GM12878 (cell line): ENCODE results near the gene IFNK. TPM values are rescaled to one million over a fixed set of nuclear protein-coding genes. Genes with fewer than 3 reads are reported as not detected.

ENCODE experiments used
- ATAC-seq: fragments of 200-7000 bp; cut with Tn5 transposase; 3 replicates; pipeline ENCODE4 v1.9.1; 2020; ENCODE audit warnings: mild to moderate bottlenecking, moderate library complexity
- BruUV-seq: library from RNA; stranded (reverse); fragments of 400-500 nt; replicated peaks from 2 replicates; lab custom pipeline; 2021; lab: Mats Ljungman, UMichigan
- CTCF ChIA-PET: fragments of 300-600 bp; sonication (Branson Sonifier 250); formaldehyde crosslinking; extraction: SDS; loops from one replicate; lab custom pipeline; 2021; ENCODE audit warnings: inconsistent platforms; lab: Yijun Ruan, JAX
- POLR2A ChIA-PET: fragments of 350-600 bp; formaldehyde crosslinking; extraction: SDS; loops from one replicate; lab custom pipeline; 2021; ENCODE audit warnings: inconsistent platforms; lab: Charles Lee
- RAD21 ChIA-PET: fragments of 300-600 bp; sonication (Branson Sonifier 250); formaldehyde crosslinking; loops from one replicate; lab custom pipeline; 2023; ENCODE audit warnings: antibody characterized with exemption; ENCODE audit not compliant: unreplicated experiment; lab: Charles Lee
- SMC1A ChIA-PET: fragments of 300-600 bp; sonication (Branson Sonifier 250); formaldehyde crosslinking; loops from one replicate; lab custom pipeline; 2023; ENCODE audit not compliant: unreplicated experiment, uncharacterized antibody; lab: Charles Lee
- DNase-seq: peaks from one replicate; pipeline ENCODE4 v3.0.0-alpha.2; 2011; ENCODE audit warnings: low read depth, low spot score
- FAIRE-seq: peaks from 3 replicates; lab custom pipeline; 2011; peaks lifted over from hg19 to GRCh38; lab: Jason Lieb, UNC
- H2AFZ ChIP-seq: 2 replicates; pipeline ENCODE4 v1.6.0; 2011; ENCODE audit warnings: low read depth, low read length, control low read depth; ENCODE audit not compliant: control insufficient read depth
- H3K27ac ChIP-seq: 2 replicates; pipeline ENCODE4 v1.5.1; 2011; ENCODE audit warnings: control low read depth; ENCODE audit not compliant: control insufficient read depth, insufficient read depth
- H3K27me3 ChIP-seq, 2 experiments: replicated peaks in 1 of 2; 2 replicates each; pipeline versions ENCODE4 v1.6.0 to v1.6.1; 2011; ENCODE audit warnings: low read length in 1 of 2; ENCODE audit not compliant: control insufficient read depth in 2 of 2, insufficient read depth in 2 of 2
- H3K36me3 ChIP-seq, 2 experiments: 2 replicates each; pipeline ENCODE4 v1.5.1; 2011; ENCODE audit warnings: low read length in 1 of 2; ENCODE audit not compliant: control insufficient read depth in 2 of 2, insufficient read depth in 2 of 2
- H3K4me1 ChIP-seq: 2 replicates; pipeline ENCODE4 v1.6.1; 2011; ENCODE audit warnings: mild to moderate bottlenecking, low read length, moderate library complexity, mixed read lengths; ENCODE audit not compliant: control insufficient read depth, insufficient read depth
- H3K4me2 ChIP-seq: 2 replicates; pipeline ENCODE4 v1.6.0; 2011; ENCODE audit warnings: control low read depth; ENCODE audit not compliant: control insufficient read depth, insufficient read depth
- H3K4me3 ChIP-seq: fragments of 200-600 bp; sonication (generic); 2 replicates; pipeline ENCODE4 v1.5.1; 2016
- H3K79me2 ChIP-seq: 2 replicates; pipeline ENCODE4 v1.6.0; 2011; ENCODE audit warnings: low read length; ENCODE audit not compliant: control insufficient read depth, insufficient read depth
- H3K9ac ChIP-seq: 2 replicates; pipeline ENCODE4 v1.8.0; 2011; ENCODE audit warnings: low read length, control low read depth, mixed read lengths; ENCODE audit not compliant: control insufficient read depth, insufficient read depth
- H3K9me3 ChIP-seq: replicated peaks from 3 replicates; pipeline ENCODE4 v1.5.1; 2011; ENCODE audit warnings: mild to moderate bottlenecking, low read length; ENCODE audit not compliant: control insufficient read depth, insufficient read depth
- H4K20me1 ChIP-seq: 2 replicates; pipeline ENCODE4 v1.6.0; 2011; ENCODE audit not compliant: control insufficient read depth, insufficient read depth
- BHLHE40 ChIP-seq, 2 experiments: fragments of 450-650 bp in 1 of 2; IDR thresholded peaks; 2 replicates each; pipeline ENCODE4 v1.6.1; 2011 to 2017; ENCODE audit warnings: low read depth in 2 of 2, borderline replicate concordance in 1 of 2, improper control_type of control experiment in 1 of 2, low read length in 1 of 2, mild to moderate bottlenecking in 1 of 2
- CBX5 ChIP-seq: sonication (generic); IDR thresholded peaks from 2 replicates; pipeline ENCODE4 v1.6.1; 2016; ENCODE audit warnings: low read depth, moderate library complexity, mild to moderate bottlenecking, inconsistent platforms
- HDAC6 ChIP-seq: fragments of 200-600 bp; sonication (generic); IDR thresholded peaks from one replicate; pipeline ENCODE4 v1.8.0; 2017; ENCODE audit warnings: antibody characterized with exemption; ENCODE audit not compliant: unreplicated experiment
- LARP7 ChIP-seq: fragments of 450-650 bp; IDR thresholded peaks from 2 replicates; pipeline ENCODE4 v1.6.1; 2017; ENCODE audit warnings: mild to moderate bottlenecking
- NR2F1 ChIP-seq: fragments of 450-650 bp; conservative IDR thresholded peaks from 2 replicates; pipeline ENCODE4 v1.6.1; 2017; ENCODE audit warnings: mild to moderate bottlenecking
- SRF ChIP-seq, 2 experiments: IDR thresholded peaks; 2 replicates each; pipeline ENCODE4 v1.6.1; 2011; ENCODE audit warnings: low read depth in 2 of 2, low read length in 2 of 2, mild to moderate bottlenecking in 1 of 2, moderate library complexity in 1 of 2
- ZBED1 ChIP-seq: IDR thresholded peaks from 2 replicates; pipeline ENCODE4 v1.6.1; 2016; ENCODE audit warnings: borderline replicate concordance
- ZNF207 ChIP-seq: fragments of 450-650 bp; IDR thresholded peaks from 2 replicates; pipeline ENCODE4 v1.6.1; 2014; ENCODE audit warnings: antibody characterized with exemption, mild to moderate bottlenecking, borderline replicate concordance
- ZSCAN29 ChIP-seq: fragments of 450-650 bp; IDR thresholded peaks from 2 replicates; pipeline ENCODE4 v1.6.1; 2017; ENCODE audit warnings: mild to moderate bottlenecking, moderate library complexity
- WGBS: methylation state at CpG from one replicate; pipeline ENCODE4 v1.1.6; 2016; ENCODE audit warnings: low lambda C conversion rate; ENCODE audit not compliant: insufficient replicate concordance, insufficient coverage; ENCODE audit errors: missing lambda C conversion rate; 5-methylcytosine and 5-hydroxymethylcytosine counted together
- in situ Hi-C: fragments of 300-500 bp; cut with MboI; formaldehyde crosslinking; loops from 9 replicates; pipeline ENCODE4 v1.14.3; 2018; ENCODE audit warnings: mixed read lengths
- intact Hi-C: fragments of 100-400 bp; cut with micrococcal nuclease; formaldehyde crosslinking; loops from one replicate; pipeline ENCODE4 v1.14.2; 2022; ENCODE audit not compliant: unreplicated experiment
- polyA plus RNA-seq, 11 experiments: library from polyadenylated mRNA; depleted of rRNA in 4 of 11; unstranded in 6 of 11; stranded (reverse) in 5 of 11; fragments of >200 nt; fragmentation: Nextera tagmentation in 4 of 11; fragmentation: Illumina TruSeq in 1 of 11; extraction: Ambion mirVana in 4 of 11; extraction: Trizol in 1 of 11; gene quantifications; 1 replicate in 1 of 11; 2 replicates in 10 of 11; pipeline versions ENCODE4 v1.2.1 to v1.2.3, GENCODE V29; 2011 to 2016; ENCODE audit warnings: inconsistent platforms in 2 of 11, missing spikeins in 2 of 11, low read depth in 1 of 11
- total RNA-seq, 4 experiments: library from RNA; depleted of rRNA in 3 of 4; stranded (reverse); fragments of >200 nt in 3 of 4; fragmentation: Illumina TruSeq in 1 of 4; extraction: Trizol in 1 of 4; gene quantifications; 2 replicates each; pipeline versions ENCODE4 v1.2.1 to v1.2.3, GENCODE V29; 2013 to 2021
- TF ChIP-seq, protein P1 (sequence below): fragments of 450-650 bp; IDR thresholded peaks from 2 replicates; pipeline ENCODE4 v1.6.1; 2017; ENCODE audit warnings: mild to moderate bottlenecking, moderate library complexity
- TF ChIP-seq, protein P2 (sequence below): fragments of 450-650 bp; IDR thresholded peaks from 2 replicates; pipeline ENCODE4 v1.6.1; 2016; ENCODE audit warnings: mild to moderate bottlenecking, moderate library complexity, borderline replicate concordance

Gene IFNK
- total and polyA plus RNA-seq, 10 of the 15 experiments (the other 5 are each of a cell fraction or from before 2014, with no cell fraction given) = 0.06 TPM; not detected in 9

DNA sequence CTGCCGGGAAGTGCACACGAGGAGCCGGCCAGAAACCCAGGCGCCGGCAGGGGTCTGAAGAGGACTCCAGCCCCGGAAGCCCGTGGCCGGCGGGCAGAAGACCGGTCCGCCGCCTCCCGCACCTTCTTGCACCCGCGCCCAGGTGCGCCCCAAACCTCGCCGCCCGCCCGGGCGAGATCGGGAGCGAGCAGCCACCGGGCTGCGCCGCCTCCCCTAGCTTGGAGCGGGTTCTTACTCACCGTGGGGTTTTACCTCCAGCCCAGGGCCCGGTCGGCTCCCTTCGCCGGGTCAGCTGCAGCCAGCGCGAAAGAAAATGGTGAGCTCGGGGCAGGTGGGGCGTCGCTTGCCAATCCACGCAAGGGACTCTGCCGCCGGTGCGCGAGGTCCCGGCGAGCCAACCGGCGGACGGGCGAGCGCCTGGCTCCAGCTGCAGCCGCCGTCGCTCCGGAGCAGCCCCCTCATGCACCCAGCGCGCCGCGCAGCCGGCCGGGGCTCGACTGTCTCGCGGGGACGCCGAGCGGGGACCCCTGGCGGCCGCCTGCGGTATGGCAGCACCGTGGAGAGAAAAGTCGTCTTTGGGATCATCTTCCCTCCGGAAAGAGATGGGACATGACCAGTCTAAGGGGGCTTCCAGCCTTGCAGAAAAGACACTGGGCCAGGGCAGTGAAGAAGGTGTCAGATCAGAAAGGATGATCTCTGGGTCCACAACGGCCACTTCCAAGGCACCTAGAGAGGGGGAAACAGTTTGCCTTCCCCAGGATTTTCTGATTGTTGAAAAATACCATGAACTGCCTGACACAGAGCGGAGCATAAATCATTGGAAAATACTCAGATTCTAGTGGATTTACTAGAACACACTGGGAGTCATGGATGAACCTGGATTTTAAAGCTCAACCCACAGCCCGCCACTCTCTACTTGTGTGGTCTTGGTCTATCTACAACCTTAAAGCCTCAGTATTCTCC lies 5.5 kb downstream of the IFNK start, which contains the start of gene MOB3B:
TSS of gene MOB3B (minus strand) at position 499 of the 963 bp plus-strand sequence. CDS start 74,264 bp downstream, outside the sequence.
- Histone ChIP-seq H3K27me3 (no peaks in the 10 kb centered on the region), H3K27ac (peak within 1 kb of the TSS; percentile 33; the same call in 1 of the 2 replicates), H3K4me3 (peak within 1 kb of the TSS; percentile 85), H3K4me2 (peak within 1 kb of the TSS; percentile 78), H2AFZ (peak within 1 kb of the TSS; percentile 80), H3K4me1 (no peaks in the 10 kb centered on the region; the same call in none of the 2 replicates), H3K79me2 (no peaks in the 10 kb centered on the region), H3K9ac (peak within 1 kb of the TSS; percentile 66), H4K20me1 (no peaks in the 10 kb centered on the region), H3K36me3 (no peaks in the 10 kb centered on the region), H3K9me3 (no peaks in the 10 kb centered on the region)
- POLR2A ChIA-PET = interaction anchor here (0.7 to 4.3 kb wide), 2 partner anchors 10 to 193 kb away, joined by 3 to 21 read pairs; no protein-coding TSS in a partner anchor
- CTCF ChIA-PET = interaction anchor here (0.6 to 7.9 kb wide), 27 partner anchors 11 to 202 kb away, joined by 3 to 116 read pairs (median 5); no protein-coding TSS in a partner anchor
- ATAC-seq (peak; percentile 85), DNase-seq (no peak), FAIRE-seq (peak; percentile 62)
- RAD21 ChIA-PET = interaction anchor here (0.7 to 5.9 kb wide), 14 partner anchors 10 to 196 kb away, joined by 3 to 97 read pairs (median 4); no protein-coding TSS in a partner anchor
- SMC1A ChIA-PET = interaction anchor here (0.6 to 11.1 kb wide), 22 partner anchors 9 to 218 kb away, joined by 3 to 89 read pairs (median 5); no protein-coding TSS in a partner anchor
- in situ Hi-C loops (loop anchor here (5.0 kb wide), 1 partner anchor 197 kb away; no protein-coding TSS in a partner anchor), intact Hi-C loops (loop anchor here (1.0 to 5.0 kb wide), 4 partner anchors 87 to 196 kb away; no protein-coding TSS in a partner anchor)
- WGBS = 2% methylated on average over 74 of the region's 74 CpGs
- no TSS peak for BruUV-seq
- TF ChIP-seq, protein P1, sequence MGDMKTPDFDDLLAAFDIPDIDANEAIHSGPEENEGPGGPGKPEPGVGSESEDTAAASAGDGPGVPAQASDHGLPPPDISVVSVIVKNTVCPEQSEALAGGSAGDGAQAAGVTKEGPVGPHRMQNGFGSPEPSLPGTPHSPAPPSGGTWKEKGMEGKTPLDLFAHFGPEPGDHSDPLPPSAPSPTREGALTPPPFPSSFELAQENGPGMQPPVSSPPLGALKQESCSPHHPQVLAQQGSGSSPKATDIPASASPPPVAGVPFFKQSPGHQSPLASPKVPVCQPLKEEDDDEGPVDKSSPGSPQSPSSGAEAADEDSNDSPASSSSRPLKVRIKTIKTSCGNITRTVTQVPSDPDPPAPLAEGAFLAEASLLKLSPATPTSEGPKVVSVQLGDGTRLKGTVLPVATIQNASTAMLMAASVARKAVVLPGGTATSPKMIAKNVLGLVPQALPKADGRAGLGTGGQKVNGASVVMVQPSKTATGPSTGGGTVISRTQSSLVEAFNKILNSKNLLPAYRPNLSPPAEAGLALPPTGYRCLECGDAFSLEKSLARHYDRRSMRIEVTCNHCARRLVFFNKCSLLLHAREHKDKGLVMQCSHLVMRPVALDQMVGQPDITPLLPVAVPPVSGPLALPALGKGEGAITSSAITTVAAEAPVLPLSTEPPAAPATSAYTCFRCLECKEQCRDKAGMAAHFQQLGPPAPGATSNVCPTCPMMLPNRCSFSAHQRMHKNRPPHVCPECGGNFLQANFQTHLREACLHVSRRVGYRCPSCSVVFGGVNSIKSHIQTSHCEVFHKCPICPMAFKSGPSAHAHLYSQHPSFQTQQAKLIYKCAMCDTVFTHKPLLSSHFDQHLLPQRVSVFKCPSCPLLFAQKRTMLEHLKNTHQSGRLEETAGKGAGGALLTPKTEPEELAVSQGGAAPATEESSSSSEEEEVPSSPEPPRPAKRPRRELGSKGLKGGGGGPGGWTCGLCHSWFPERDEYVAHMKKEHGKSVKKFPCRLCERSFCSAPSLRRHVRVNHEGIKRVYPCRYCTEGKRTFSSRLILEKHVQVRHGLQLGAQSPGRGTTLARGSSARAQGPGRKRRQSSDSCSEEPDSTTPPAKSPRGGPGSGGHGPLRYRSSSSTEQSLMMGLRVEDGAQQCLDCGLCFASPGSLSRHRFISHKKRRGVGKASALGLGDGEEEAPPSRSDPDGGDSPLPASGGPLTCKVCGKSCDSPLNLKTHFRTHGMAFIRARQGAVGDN = 0 out of 2 replicates have a peak, but pooled peaks have one; percentile 39
- TF ChIP-seq SRF (IDR thresholded peaks at IDR 0.05; ENCODE audit: low read depth in 2 of 2, low read length in 2 of 2) = no peak
- 0 out of 2 replicates have a peak, but pooled peaks have one; percentile 48 for TF ChIP-seq CBX5
- TF ChIP-seq HDAC6 = peak; percentile 57
- TF ChIP-seq ZSCAN29 = no peak
- TF ChIP-seq, protein P2, sequence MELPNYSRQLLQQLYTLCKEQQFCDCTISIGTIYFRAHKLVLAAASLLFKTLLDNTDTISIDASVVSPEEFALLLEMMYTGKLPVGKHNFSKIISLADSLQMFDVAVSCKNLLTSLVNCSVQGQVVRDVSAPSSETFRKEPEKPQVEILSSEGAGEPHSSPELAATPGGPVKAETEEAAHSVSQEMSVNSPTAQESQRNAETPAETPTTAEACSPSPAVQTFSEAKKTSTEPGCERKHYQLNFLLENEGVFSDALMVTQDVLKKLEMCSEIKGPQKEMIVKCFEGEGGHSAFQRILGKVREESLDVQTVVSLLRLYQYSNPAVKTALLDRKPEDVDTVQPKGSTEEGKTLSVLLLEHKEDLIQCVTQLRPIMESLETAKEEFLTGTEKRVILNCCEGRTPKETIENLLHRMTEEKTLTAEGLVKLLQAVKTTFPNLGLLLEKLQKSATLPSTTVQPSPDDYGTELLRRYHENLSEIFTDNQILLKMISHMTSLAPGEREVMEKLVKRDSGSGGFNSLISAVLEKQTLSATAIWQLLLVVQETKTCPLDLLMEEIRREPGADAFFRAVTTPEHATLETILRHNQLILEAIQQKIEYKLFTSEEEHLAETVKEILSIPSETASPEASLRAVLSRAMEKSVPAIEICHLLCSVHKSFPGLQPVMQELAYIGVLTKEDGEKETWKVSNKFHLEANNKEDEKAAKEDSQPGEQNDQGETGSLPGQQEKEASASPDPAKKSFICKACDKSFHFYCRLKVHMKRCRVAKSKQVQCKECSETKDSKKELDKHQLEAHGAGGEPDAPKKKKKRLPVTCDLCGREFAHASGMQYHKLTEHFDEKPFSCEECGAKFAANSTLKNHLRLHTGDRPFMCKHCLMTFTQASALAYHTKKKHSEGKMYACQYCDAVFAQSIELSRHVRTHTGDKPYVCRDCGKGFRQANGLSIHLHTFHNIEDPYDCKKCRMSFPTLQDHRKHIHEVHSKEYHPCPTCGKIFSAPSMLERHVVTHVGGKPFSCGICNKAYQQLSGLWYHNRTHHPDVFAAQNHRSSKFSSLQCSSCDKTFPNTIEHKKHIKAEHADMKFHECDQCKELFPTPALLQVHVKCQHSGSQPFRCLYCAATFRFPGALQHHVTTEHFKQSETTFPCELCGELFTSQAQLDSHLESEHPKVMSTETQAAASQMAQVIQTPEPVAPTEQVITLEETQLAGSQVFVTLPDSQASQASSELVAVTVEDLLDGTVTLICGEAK = no peak
- TF ChIP-seq LARP7 = peak; percentile 88
- peak in 1 of 2 experiments; percentile 30; a peak in 1 of 4 replicates for TF ChIP-seq BHLHE40 (IDR thresholded peaks at IDR 0.05; ENCODE audit: borderline replicate concordance in 1 of 2, low read depth in 2 of 2, low read length in 1 of 2)
- TF ChIP-seq ZNF207 = peak; percentile 27; the same call in 1 of the 2 replicates
- TF ChIP-seq NR2F1 = peak; percentile 54; the same call in 1 of the 2 replicates
- TF ChIP-seq ZBED1 = no peak
